LNCaP clone FGC (cell line): ENCODE measurements around the gene RMND5B.
A peak's percentile ranks its signal among the peaks of the same experiment; 100 is the strongest.
"Not testable (repeated sequence)": the region's sequence is repeated elsewhere in the genome, so short reads cannot be mapped to it uniquely, and the experiment has no call there.

Experiments used
- DNase-seq: peaks from one replicate; pipeline ENCODE4 v3.0.0-alpha.2; 2011; ENCODE audit warnings: low read depth
- H3K4me3 ChIP-seq: 2 replicates; pipeline ENCODE4 v1.5.1; 2011; ENCODE audit warnings: mild to moderate bottlenecking, low read depth, low read length, control low read depth
- CTCF ChIP-seq: IDR thresholded peaks from 2 replicates; pipeline ENCODE4 v1.5.1; 2012; ENCODE audit warnings: mild to moderate bottlenecking; ENCODE audit not compliant: control insufficient read depth, insufficient read depth; ENCODE audit errors: extremely low read depth

Gene RMND5B, protein sequence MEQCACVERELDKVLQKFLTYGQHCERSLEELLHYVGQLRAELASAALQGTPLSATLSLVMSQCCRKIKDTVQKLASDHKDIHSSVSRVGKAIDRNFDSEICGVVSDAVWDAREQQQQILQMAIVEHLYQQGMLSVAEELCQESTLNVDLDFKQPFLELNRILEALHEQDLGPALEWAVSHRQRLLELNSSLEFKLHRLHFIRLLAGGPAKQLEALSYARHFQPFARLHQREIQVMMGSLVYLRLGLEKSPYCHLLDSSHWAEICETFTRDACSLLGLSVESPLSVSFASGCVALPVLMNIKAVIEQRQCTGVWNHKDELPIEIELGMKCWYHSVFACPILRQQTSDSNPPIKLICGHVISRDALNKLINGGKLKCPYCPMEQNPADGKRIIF

GRCh38 chr5:178130576-178131445, at the start of gene RMND5B:
Gene RMND5B (plus strand): TSS chr5:178131014. CDS start chr5:178138120, 7,106 bp downstream.
- TF ChIP-seq CTCF: no peak
- H3K4me3 ChIP-seq: peak within 1 kb of the TSS; percentile 93
- peak; percentile 49 for DNase-seq

- no peak for TF ChIP-seq CTCF
- no peak for DNase-seq
These were observed 49.1 kb upstream of the RMND5B start for GRCh38 chr5:178081571-178082243.

GRCh38 chr5:178083922-178084321, 46.9 kb upstream of the RMND5B start:
- no peak overlapping the region for H3K4me3 ChIP-seq
- no peak for DNase-seq
- no peak for TF ChIP-seq CTCF

More at GRCh38 chr5:178081571-178082243, 49.1 kb upstream of the RMND5B start:
- no peak overlapping the region for H3K4me3 ChIP-seq

DNA sequence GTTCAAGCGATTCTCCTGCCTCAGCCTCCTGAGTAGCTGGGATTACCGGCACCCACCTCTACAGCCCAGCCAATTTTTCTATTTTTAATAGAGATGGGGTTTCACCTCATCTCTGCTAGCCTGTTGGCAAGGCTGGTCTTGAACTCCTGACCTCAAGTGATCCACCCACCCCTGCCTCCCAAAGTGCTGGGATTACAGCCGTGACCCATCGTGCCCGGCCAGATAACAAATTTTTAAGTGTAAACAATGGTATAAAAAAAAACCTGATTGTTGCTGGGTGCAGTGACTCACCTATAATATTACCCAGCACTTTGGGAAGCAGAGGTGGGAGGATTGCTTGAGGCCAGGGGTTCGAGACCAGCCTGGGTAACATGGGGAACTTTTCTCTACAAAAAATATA, 45.5 kb upstream of the RMND5B start:
- H3K4me3 ChIP-seq: no peak overlapping the region
- no peak for TF ChIP-seq CTCF
- DNase-seq: no peak

- H3K4me3 ChIP-seq: no peak overlapping the region
- no peak for DNase-seq
- no peak for TF ChIP-seq CTCF
These were observed 44.5 kb upstream of the RMND5B start for GRCh38 chr5:178086266-178086665.

- H3K4me3 ChIP-seq, DNase-seq: not testable (repeated sequence)
These were observed 43.6 kb upstream of the RMND5B start for GRCh38 chr5:178087199-178087598.

GRCh38 chr5:178090856-178091255, 40.0 kb upstream of the RMND5B start:
- no peak for DNase-seq
- no peak for TF ChIP-seq CTCF
- no peak overlapping the region for H3K4me3 ChIP-seq
